ENCODE measurements around the gene METAP1D. TPM values are rescaled to one million over a fixed set of nuclear protein-coding genes. Genes with fewer than 3 reads are reported as not detected.

METAP1D gene
- 11.5 and 12.8 TPM in 2 replicates for total RNA-seq

DNA sequence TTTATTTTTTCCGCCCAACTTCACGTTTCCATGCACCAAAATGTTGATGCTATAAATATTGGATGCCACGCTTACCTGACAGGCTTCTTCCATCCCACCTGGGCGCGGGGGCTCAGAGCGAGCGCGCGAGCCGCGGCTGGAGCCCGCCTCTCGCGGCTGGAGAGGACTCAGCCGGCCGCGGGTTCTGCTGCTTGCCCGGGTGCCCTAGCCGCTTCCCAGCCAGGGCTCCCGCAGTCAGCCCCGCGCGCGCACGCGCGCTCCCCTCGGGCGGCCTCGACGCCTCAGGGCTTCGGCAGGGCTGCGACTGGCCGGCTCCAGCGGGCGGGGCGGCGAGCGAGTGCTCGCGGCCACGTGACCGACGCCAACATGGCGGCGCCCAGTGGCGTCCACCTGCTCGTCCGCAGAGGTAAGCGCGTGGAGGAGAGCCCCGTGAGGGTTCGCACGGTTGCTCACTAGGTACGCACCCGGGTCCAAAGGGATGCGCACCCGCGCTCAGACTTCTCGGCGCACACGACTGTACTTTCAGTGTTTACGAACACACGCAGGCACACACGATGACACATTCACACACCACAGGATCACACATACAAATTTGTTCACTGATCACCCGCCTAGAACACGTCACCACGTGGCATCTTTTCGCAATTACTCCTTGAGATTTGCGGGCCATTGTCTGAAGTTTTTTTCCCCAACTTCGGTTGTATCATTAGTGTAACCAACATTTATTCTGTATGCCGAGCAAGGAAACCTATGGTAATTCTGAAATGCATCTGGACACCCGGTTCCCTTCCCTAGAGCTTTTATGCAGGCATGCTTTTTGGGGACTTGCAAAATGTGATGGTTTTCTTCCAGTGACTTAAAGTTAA, at the start of gene METAP1D:
Gene METAP1D, plus strand, starts transcription at position 350 of the 866 bp plus-strand sequence. Its CDS starts 17 bp downstream, at position 367.

DNA sequence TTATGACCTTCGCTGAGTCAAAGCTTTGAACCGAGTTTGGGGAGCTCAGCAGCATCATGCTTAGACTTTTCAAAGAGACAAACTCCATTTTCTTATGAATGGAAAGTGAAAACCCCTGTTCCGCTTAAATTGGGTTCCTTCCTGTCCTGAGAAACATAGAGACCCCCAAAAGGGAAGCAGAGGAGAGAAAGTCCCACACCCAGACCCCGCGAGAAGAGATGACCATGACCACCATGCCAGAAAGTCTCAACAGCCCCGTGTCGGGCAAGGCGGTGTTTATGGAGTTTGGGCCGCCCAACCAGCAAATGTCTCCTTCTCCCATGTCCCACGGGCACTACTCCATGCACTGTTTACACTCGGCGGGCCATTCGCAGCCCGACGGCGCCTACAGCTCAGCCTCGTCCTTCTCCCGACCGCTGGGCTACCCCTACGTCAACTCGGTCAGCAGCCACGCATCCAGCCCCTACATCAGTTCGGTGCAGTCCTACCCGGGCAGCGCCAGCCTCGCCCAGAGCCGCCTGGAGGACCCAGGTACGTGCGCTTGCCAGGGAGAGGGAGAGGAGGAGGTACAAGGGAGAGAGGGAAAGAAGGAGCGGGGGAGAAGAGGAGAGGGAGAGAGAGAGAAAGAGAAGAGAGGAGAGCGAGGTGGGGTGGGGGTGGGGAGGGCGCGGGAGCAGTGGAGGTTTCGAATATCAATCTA, 85.9 kb downstream of the METAP1D start, which contains the start of gene DLX1:
Gene DLX1, plus strand, starts transcription at position 48 of the 700 bp plus-strand sequence. Its CDS starts 171 bp downstream, at position 219.

DNA sequence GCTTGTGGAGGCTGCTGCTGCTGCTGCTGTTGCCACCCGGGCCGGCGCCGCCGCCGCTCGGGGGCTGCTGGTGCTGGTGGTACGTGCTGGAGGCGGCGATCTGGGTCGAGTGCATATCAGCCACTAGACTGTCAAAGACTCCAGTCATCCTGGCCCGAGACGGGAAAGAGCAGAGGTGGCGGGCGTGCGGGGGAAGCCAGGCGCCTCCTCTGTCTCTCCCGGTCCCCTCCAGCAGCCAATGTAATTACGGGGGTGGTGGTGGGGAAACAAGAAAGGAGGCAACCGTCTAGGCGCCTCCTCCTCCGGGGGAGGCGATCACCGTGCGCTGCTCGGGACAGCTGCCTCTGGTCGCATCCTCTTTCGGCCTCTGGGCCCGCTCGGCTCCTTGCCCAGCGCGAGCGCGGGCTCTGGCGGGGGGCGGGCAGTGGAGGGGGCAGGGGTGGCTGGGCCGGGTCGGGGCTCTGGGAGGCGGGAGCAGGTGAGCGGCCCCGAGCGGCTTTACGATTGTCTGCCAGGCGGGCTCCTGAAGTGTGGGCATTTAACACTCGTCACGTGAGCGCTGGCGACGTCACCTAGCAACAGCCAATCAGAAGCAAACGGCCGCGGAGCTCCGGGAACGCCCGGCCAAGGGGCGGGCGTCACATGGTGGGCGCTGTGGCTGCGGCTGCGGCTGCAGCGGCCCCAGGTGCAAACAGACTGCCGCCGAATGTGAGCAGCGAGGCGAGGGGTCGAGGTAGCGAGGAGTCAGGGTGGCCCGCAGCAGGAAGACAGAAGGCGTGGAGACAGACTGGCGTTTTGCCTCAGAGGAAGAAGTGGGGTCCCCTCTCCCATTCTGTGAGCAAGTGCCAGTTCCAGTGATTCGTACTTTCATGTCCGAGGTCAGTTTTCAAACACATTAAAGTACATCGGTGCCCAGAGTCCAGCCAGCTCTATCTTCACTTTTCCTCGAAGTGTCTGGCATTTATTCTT, 102.9 kb downstream of the METAP1D start, which contains the start of gene DLX2:
Gene DLX2, minus strand, starts transcription at position 510 of the 969 bp plus-strand sequence. Its CDS starts 362 bp downstream, at position 148.

Other genes with a start within 250 kb of the METAP1D start
- 21.8 and 32.1 TPM in 2 replicates for gene SLC25A12, start 105.7 kb upstream of the METAP1D start, total RNA-seq
- gene HAT1, start 77.5 kb upstream of the METAP1D start, total RNA-seq = 46.1 and 47.1 TPM in 2 replicates
- gene DLX1, start 85.6 kb downstream of the METAP1D start, total RNA-seq = not detected in 2 replicates
- gene DLX2, start 102.9 kb downstream of the METAP1D start, total RNA-seq = 0.22 TPM in 1 of 2 replicates, not detected in the other

All from articular chondrocyte of knee joint (primary cell).